Loucy (cell line): ENCODE data around the gene ANXA9.
A peak's percentile ranks its signal among the peaks of the same experiment; 100 is the strongest.

ENCODE experiments used
- EZH2phosphoT487 ChIP-seq: fragments of 200-600 bp; IDR thresholded peaks from 2 replicates; pipeline ENCODE4 v1.6.1; 2018; ENCODE audit warnings: antibody characterized with exemption, mild to moderate bottlenecking, moderate library complexity, borderline replicate concordance
- TF ChIP-seq, protein P1 (sequence below): fragments of 200-600 bp; sonication (generic); conservative IDR thresholded peaks from 2 replicates; pipeline ENCODE4 v1.5.1; 2014; ENCODE audit warnings: mild to moderate bottlenecking, antibody characterized with exemption, low read length

DNA sequence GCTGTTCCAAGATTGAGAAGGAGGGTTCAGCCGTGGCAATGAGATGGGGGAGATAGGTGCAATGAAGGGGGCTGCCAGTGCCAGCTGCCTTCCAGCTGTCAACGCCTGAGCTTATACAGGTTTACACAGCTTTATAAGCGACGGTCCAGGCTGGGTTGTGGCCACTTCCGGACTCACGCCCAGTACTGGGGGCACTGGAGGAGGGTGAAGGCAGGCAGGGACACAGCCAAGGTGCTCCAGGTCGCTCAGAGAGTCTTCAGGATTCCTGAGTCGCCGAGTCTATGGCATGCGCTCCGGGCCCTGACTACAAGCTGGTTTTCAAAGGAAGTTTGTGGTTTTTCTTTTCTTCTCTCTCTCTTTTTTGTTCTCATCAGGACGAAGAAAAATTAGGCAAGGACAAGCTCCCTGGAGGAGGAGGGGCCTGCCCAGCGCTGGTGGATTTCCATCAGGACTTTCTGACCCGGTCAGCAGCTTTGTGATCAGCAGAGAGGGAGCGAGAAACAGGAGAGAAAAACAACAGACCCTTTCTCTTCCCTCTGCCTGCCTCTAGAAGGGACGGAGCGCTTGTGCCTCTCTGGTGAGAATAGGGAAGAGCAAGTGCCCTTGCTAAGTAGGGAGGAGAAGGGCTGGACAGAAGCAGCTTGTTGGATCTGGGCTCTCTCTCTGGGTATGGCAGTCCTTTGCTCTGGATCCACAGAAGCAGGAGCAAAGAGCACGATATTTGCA, 24.4 kb downstream of the ANXA9 start, which contains the start of gene MINDY1:
- TF ChIP-seq, protein P1, sequence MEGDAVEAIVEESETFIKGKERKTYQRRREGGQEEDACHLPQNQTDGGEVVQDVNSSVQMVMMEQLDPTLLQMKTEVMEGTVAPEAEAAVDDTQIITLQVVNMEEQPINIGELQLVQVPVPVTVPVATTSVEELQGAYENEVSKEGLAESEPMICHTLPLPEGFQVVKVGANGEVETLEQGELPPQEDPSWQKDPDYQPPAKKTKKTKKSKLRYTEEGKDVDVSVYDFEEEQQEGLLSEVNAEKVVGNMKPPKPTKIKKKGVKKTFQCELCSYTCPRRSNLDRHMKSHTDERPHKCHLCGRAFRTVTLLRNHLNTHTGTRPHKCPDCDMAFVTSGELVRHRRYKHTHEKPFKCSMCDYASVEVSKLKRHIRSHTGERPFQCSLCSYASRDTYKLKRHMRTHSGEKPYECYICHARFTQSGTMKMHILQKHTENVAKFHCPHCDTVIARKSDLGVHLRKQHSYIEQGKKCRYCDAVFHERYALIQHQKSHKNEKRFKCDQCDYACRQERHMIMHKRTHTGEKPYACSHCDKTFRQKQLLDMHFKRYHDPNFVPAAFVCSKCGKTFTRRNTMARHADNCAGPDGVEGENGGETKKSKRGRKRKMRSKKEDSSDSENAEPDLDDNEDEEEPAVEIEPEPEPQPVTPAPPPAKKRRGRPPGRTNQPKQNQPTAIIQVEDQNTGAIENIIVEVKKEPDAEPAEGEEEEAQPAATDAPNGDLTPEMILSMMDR = peak; percentile 63
- TF ChIP-seq EZH2phosphoT487 = no peak
